ENCODE data around the gene CAPN5. TPM values are rescaled to one million over a fixed set of nuclear protein-coding genes. Genes with fewer than 3 reads are reported as not detected.
A peak's percentile ranks its signal among the peaks of the same experiment; 100 is the strongest.

The CAPN5 gene
- polyA plus RNA-seq, 3 donors from 2014 or later, result 1.6 to 18.8 (median 6.1) TPM

DNA sequence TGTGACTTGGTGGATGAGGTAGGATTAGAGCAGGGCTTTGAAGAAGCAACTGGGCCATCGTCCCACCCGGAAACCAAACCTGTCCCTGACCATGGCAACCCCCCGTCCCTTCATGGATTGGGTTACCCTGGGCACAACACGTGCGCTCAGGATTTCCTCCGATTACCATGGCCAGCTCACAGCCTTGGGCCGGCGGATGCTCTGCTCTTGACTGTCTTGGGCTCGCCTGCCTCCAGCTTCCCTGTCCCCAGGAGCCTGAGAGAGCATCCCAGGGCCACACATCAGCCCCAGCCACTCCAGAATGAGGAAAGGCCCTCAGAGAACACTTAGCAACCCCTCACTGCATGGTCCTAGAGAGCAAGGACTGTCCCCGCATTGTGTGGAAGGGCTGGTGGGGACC lies 84.1 kb downstream of the CAPN5 start:
- H3K9me3 Mint-ChIP-seq, result no peaks in the 10 kb centered on the region
- H3K27ac Mint-ChIP-seq, result no peak overlapping the region
- peaks cover 0 to 5% (median 0%) of the 10 kb centered on the region in 3 donors for H3K36me3 Mint-ChIP-seq
- H3K4me1 Mint-ChIP-seq, result peaks cover 54 to 60% of the 10 kb centered on the region in 2 donors
- DNase-seq, result no peak
- H3K4me3 Mint-ChIP-seq, result no peak overlapping the region
- H3K27me3 Mint-ChIP-seq (ENCODE audit: low read depth in 3 of 3), result peaks cover 10 to 24% (median 16%) of the 10 kb centered on the region in 3 donors

DNA sequence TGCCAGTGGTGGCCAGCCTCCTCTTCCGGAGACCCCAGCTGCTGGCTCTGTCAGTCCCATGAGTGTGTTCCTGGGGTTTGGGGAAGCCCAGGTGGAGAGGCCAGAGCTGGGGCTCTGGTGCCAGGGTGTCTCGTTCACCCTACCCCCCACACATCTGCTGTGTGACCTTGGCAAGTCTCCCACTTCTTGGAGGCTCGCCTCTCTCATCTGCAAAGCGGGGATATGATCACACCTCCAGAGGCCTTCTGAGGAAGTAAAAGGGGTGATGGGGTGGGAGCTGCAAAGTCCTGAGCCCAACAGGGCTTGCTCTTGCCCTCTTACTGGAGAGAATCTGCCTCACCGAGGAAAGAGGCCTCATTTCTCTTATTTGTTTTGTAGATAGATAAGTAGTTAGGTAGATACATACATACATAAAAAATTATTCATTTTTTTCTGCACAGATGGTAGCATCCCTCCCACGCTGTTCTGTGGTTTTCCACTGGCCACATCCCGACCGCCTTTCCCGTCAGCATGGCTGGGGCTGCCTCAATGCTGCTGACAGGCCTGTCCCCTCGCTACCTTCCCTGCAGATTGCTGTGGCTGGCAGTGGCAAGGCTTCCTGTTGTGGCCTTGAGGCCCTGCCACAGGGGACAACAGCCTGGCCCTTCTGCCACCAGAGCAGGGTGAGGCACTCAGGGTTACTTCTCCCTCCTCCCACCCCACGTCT lies 85.2 kb downstream of the CAPN5 start:
- H3K27ac Mint-ChIP-seq, result peak overlapping the region; percentile 42 to 86 (median 60)
- peak overlapping the region; percentile 9 to 76 (median 71) for H3K4me3 Mint-ChIP-seq
- DNase-seq, result peak; percentile 73 to 78 (median 75)
- H3K27me3 Mint-ChIP-seq (ENCODE audit: low read depth in 3 of 3), result peaks cover 7 to 21% (median 15%) of the 10 kb centered on the region in 3 donors
- H3K36me3 Mint-ChIP-seq, result peaks cover 0 to 5% (median 0%) of the 10 kb centered on the region in 3 donors
- H3K4me1 Mint-ChIP-seq, result peaks cover 57 to 65% of the 10 kb centered on the region in 2 donors
- H3K9me3 Mint-ChIP-seq, result no peaks in the 10 kb centered on the region

DNA sequence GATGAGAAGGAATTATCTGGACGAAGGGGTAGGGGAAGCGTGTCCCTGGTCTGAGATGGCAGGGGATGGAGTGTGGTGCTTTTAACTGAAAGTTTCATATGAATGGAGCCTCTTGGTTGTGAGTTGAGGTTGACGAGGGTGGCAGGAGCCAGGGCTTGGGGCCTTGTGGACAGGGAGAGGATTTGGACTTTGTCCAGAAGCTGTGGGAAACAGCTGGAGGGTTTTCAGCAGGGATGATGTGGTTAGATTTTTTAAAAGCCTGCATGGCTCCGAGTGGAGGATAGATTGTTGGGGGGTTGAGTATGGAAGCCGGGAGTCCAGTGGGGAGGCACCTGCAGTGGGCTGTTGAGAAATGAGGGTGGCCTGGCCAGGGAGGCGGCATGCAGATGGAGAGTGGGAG lies 86.1 kb downstream of the CAPN5 start:
- peaks cover 7 to 18% (median 15%) of the 10 kb centered on the region in 3 donors for H3K27me3 Mint-ChIP-seq (ENCODE audit: low read depth in 3 of 3)
- peak overlapping the region; percentile 7 to 76 (median 71) for H3K4me3 Mint-ChIP-seq

DNA sequence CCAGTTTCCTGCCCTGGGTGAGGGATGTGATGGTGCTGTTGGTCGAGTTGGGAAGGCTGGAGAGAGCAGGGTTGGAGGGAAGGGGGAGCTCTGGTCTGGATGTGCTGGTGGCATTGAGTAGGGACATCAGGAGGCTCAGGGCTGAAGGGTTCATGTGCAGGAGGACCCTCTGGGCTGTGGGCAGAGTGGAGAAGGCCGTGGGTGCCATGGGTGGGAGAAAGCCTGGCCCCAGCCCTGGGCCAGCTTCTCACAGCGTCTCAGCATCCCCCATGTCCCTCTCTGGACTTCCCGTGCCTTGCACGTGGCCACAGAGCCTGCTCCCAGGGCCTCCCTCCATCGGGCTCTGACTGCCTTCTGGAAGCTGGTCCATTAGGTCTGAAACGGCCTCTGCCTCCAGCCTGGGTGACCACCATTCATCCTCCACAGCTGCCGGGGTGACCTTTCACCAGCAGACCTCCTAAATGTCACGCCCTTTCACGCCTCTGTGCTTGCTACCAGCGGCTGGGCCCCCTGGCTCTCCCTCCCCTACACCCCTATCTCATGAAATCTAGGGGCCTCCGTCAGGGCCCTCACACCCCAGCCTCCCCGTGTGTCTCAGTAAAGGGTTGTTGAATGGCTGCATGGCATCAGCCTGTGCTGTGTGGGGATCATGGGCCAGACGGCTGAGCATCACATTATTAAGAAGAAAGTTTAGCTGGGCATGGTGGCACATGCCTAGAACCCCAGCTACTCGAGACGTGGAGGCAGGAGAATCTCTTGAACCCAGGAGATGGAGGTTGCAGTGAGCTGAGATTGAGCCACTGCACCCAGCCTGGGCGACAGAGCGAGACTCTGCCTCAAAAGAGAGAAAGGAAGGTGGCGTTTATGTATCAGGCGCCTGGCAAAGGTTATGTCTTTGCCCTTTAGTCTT lies 86.8 kb downstream of the CAPN5 start:
- Mint-ChIP-seq H3K27ac (peak overlapping the region in 5 of 6 donors; percentile 34 to 79 (median 56)), H3K4me3 (peak overlapping the region; percentile 50 to 76 (median 69)), H3K36me3 (peaks cover 0 to 5% (median 0%) of the 10 kb centered on the region in 3 donors)

More for the DNA sequence above, 86.1 kb downstream of the CAPN5 start:
- H3K27ac Mint-ChIP-seq, result peak overlapping the region in 5 of 6 donors; percentile 43 to 79 (median 69)
- peaks cover 0 to 5% (median 0%) of the 10 kb centered on the region in 3 donors for H3K36me3 Mint-ChIP-seq
- no peak for DNase-seq
- no peaks in the 10 kb centered on the region for H3K9me3 Mint-ChIP-seq
- peaks cover 50 to 64% of the 10 kb centered on the region in 2 donors for H3K4me1 Mint-ChIP-seq

DNA sequence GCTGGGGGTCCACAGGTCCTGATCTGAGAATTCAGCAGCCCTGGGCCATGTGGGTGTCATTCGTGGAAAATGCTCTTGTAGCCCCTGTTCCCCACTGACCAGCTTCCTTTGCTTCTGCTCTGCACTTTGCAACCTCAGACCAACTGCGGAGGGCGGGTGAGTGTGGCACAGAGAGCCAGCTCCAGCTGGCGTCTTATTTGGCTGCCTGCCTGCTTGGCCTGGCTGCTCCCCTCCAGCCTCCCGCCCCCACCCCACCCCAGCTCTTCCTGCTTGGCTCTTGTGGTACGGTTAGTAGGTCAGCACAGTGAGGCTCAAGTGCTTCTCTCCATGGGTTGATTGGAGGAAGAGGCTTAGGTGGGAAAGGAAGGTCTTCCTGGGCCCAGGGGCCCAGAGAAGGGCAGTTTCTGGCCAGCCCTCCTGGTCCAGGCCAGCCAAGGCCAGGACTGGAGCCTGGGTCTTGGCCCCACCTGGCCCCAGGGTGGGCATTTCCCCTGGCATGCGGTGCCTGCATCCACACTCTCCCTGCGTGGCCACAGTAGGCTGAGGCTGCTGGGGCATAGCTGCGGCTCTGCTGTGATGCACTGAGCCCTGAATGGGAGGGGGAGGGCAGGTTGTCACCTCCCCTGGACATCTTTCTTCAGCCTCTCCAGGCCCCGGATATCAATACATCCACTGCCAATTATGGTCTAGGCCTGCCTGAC lies 87.8 kb downstream of the CAPN5 start:
- Mint-ChIP-seq H3K4me3 (peak overlapping the region; percentile 48 to 72 (median 54)), H3K27ac (peak overlapping the region in 3 of 6 donors; percentile 33 to 80 (median 56)), H3K36me3 (peaks cover 0 to 5% (median 0%) of the 10 kb centered on the region in 3 donors), H3K27me3 (ENCODE audit: low read depth in 3 of 3) (peaks cover 10 to 18% (median 13%) of the 10 kb centered on the region in 3 donors), H3K4me1 (peaks cover 45 to 52% of the 10 kb centered on the region in 2 donors), H3K9me3 (no peaks in the 10 kb centered on the region)
- peak; percentile 31 to 44 (median 37) for DNase-seq

More for the DNA sequence above, 86.8 kb downstream of the CAPN5 start:
- no peak for DNase-seq
- no peaks in the 10 kb centered on the region for H3K9me3 Mint-ChIP-seq
- H3K4me1 Mint-ChIP-seq, result peaks cover 45 to 57% of the 10 kb centered on the region in 2 donors
- peaks cover 7 to 15% (median 13%) of the 10 kb centered on the region in 3 donors for H3K27me3 Mint-ChIP-seq (ENCODE audit: low read depth in 3 of 3)

DNA sequence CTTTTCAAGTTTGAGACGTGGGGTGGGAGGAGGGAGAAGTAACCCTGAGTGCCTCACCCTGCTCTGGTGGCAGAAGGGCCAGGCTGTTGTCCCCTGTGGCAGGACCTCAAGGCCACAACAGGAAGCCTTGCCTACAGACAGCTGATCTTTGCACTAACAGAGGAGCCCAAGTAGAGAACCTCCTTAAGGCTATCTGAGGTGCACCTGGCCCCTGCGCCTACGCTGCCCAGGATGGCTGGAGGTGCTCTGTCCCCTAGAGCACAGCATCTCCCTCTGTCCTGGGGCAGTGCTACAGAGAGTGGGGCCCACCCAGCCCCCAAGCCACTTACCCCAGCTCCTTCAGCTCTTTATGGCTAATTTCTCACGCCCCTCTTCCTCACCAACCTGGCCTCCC lies 88.3 kb downstream of the CAPN5 start:
- H3K4me1 Mint-ChIP-seq, result peaks cover 45 to 52% of the 10 kb centered on the region in 2 donors
- DNase-seq, result peak; percentile 37 to 41 (median 39)
- peak overlapping the region; percentile 15 to 56 (median 30) for H3K4me3 Mint-ChIP-seq
- H3K27me3 Mint-ChIP-seq (ENCODE audit: low read depth in 3 of 3), result peaks cover 12 to 18% (median 13%) of the 10 kb centered on the region in 3 donors
- H3K27ac Mint-ChIP-seq, result peak overlapping the region in 1 of 6 donors; percentile 80
- no peaks in the 10 kb centered on the region for H3K9me3 Mint-ChIP-seq
- peaks cover 0 to 5% (median 0%) of the 10 kb centered on the region in 3 donors for H3K36me3 Mint-ChIP-seq

DNA sequence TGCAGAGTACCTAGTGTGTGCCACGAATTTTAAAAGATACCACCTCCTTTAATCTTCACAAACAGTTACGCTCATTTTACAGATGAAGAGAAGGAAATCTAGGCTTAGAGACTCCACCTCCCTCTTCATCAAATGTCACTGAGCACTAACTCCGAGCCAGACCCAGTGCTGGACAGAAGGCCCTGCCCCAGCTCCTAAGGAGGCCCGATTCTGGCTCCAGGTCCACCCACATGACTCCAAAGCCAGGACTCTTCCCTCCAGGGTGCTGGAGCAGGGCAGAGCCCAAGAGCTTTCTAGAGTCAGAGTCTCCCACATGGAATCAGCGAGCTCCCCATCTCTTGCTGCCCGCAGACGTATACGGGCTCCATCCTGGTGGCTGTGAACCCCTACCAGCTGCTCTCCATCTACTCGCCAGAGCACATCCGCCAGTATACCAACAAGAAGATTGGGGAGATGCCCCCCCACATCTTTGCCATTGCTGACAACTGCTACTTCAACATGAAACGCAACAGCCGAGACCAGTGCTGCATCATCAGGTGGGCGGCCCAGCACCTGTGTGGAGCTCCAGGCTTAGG lies 88.9 kb downstream of the CAPN5 start:
- H3K36me3 Mint-ChIP-seq, result peaks cover 0 to 5% (median 0%) of the 10 kb centered on the region in 3 donors
- peak overlapping the region in 1 of 6 donors; percentile 27 for H3K27ac Mint-ChIP-seq
- DNase-seq, result no peak
- peaks cover 45 to 52% of the 10 kb centered on the region in 2 donors for H3K4me1 Mint-ChIP-seq
- peaks cover 12 to 17% (median 17%) of the 10 kb centered on the region in 3 donors for H3K27me3 Mint-ChIP-seq (ENCODE audit: low read depth in 3 of 3)
- no peaks in the 10 kb centered on the region for H3K9me3 Mint-ChIP-seq
- peak overlapping the region in 4 of 5 donors; percentile 15 to 56 (median 39) for H3K4me3 Mint-ChIP-seq

DNA sequence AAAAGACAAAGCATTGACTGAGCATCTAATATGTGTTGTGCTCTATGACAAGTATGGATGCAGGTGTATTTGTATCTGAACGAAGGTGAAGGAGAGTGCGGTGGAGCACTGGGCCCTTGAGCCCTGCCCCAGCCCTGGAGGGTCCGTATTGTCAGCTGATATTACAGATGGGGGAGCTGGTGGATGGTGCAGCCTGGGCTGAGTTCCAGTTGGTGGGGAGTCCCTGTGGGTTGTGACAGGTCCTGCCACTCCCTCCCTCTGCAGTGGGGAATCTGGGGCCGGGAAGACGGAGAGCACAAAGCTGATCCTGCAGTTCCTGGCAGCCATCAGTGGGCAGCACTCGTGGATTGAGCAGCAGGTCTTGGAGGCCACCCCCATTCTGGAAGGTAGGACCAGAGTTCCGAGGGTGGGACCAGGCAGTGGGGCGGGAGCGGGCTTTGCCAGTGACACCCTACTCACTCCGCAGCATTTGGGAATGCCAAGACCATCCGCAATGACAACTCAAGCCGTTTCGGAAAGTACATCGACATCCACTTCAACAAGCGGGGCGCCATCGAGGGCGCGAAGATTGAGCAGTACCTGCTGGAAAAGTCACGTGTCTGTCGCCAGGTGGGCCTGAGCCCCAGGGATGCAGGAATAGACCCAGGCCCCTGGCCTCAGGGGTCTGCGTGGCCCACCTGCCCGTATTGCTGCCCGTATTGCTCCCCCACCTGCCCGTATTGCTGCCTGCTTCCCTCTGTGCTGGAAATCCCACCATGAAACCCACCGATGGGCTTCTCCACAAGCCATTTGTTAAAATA lies 89.8 kb downstream of the CAPN5 start:
- DNase-seq, result no peak
- H3K36me3 Mint-ChIP-seq, result peaks cover 0 to 5% (median 0%) of the 10 kb centered on the region in 3 donors
- H3K4me3 Mint-ChIP-seq, result no peak overlapping the region
- no peaks in the 10 kb centered on the region for H3K9me3 Mint-ChIP-seq
- peaks cover 45 to 47% of the 10 kb centered on the region in 2 donors for H3K4me1 Mint-ChIP-seq
- H3K27me3 Mint-ChIP-seq (ENCODE audit: low read depth in 3 of 3), result peaks cover 9 to 17% (median 15%) of the 10 kb centered on the region in 3 donors
- H3K27ac Mint-ChIP-seq, result no peak overlapping the region

DNA sequence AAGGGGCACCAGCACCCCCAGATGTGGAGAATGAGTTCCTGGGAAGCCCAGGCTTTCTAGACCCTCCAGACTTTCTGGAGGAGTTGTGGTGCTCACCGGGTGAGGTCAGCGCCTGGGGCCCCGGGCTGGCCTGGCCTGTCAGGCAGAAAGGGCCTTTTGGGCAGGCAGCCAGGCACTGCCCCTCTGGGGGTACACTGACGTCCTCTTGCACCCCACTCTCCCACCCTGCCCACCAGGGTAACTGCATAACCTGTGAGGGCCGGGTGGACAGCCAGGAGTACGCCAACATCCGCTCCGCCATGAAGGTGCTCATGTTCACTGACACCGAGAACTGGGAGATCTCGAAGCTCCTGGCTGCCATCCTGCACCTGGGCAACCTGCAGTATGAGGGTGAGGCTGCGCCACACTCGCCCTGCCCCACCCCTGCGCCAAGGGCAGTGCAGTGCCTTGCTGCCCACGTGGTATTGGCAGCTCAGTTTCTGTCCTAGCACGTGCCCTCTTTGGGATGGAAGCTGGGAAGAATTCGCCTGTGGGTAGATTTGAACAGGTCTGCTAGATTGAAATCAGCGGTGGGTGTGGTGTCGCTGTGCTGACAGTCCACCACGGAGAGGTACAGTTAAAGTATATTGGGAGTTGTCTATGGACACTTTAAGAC lies 91.4 kb downstream of the CAPN5 start:
- Mint-ChIP-seq H3K27ac (no peak overlapping the region), H3K36me3 (no peaks in the 10 kb centered on the region), H3K4me1 (peaks cover 29 to 32% of the 10 kb centered on the region in 2 donors), H3K4me3 (no peak overlapping the region), H3K9me3 (no peaks in the 10 kb centered on the region), H3K27me3 (ENCODE audit: low read depth in 3 of 3) (peaks cover 4 to 11% (median 10%) of the 10 kb centered on the region in 3 donors)
- no peak for DNase-seq

DNA sequence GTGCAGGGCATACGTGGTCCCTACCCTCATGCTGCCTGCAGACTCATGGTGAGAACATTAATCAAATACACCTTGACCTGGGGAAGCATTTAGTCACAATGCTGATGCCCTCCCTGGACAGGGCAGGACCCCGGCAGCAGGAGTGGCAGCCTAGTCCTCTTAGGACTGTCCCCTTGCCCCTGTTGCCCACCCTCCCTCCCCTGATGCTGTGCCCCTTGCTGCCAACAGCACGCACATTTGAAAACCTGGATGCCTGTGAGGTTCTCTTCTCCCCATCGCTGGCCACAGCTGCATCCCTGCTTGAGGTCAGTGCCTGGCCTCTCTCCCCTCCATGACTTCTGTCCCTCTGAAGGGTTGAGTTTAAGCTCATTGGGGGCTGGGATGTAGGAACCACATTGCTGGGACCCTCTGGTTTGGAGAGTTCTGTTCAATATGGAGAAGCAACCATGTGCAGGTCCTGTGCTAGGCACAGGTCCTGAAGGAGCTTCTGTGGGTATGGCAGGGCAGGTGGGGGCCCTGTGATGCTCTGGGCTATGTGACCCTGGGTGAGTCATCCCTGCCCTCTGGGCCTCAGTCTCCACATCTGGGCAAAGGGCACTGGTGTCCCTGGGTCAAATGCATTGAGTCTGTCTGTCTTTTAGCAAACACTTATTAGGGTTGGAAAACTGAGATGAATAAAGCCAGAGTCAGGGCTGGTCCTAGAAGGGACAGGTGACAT lies 92.6 kb downstream of the CAPN5 start:
- Mint-ChIP-seq H3K27me3 (ENCODE audit: low read depth in 3 of 3) (peaks cover 4 to 10% (median 6%) of the 10 kb centered on the region in 3 donors), H3K4me1 (peaks cover 17 to 19% of the 10 kb centered on the region in 2 donors), H3K4me3 (no peak overlapping the region), H3K9me3 (no peaks in the 10 kb centered on the region), H3K27ac (no peak overlapping the region), H3K36me3 (no peaks in the 10 kb centered on the region)
- no peak for DNase-seq

DNA sequence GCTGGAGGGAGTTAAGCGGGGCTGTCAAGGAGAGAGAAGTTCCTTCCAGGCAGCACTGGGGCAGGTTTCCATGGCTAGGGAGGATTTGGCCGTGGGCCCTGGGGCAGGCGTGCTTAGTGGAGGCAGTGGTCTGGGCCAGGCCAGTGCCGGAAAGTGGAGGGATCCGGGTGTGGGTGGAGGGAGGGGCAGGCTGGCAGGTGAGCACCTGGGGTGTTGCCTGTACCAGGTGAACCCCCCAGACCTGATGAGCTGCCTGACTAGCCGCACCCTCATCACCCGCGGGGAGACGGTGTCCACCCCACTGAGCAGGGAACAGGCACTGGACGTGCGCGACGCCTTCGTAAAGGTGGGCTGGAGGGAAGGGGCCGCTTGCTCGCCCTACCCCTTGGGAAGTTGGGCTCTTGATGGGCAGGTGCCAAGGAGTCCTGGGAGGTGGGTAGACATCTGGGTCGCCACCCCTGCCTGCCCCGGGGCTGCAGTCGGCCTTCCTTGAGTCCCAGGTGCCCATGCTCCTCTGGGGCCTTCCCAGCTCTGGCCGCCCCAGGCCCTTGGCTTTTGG lies 93.2 kb downstream of the CAPN5 start:
- DNase-seq, result no peak
- H3K36me3 Mint-ChIP-seq, result no peaks in the 10 kb centered on the region
- no peak overlapping the region for H3K4me3 Mint-ChIP-seq
- peaks cover 0 to under 1% (median 0%) of the 10 kb centered on the region in 6 donors for H3K9me3 Mint-ChIP-seq
- peaks cover 4 to 10% (median 6%) of the 10 kb centered on the region in 3 donors for H3K27me3 Mint-ChIP-seq (ENCODE audit: low read depth in 3 of 3)
- no peak overlapping the region for H3K27ac Mint-ChIP-seq
- H3K4me1 Mint-ChIP-seq, result peaks cover 11 to 13% of the 10 kb centered on the region in 2 donors

Data from immature natural killer cell (primary cell).